NCI-H2227 (cell line): ENCODE results near the gene AATK.
A peak's percentile ranks its signal among the peaks of the same experiment; 100 is the strongest.

Experiments used
- DNase-seq: peaks from one replicate; lab custom pipeline; 2025; ENCODE audit not compliant: unreplicated experiment; lab: John Stamatoyannopoulos, UW

AATK gene

DNA sequence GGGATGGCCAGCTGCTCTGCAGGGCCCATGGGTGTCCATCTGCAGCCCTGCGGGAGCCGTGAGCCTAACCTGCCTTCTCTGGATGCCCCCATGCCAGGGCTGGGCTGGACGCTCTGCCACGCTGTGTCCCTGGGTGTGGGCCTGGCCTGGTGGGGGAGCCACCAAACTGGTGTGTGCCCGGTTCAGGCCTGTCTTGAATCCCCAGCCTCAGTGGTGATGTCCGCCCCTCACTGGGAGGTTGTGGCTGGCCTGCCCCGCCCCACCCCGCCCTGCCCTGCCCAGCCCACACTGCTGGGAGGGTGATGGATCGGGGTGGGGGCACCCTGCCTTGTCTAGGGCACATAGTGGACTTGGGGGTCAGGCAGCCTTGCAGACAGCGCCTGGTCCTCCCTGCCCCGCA is 50.8 kb downstream of the AATK start:
- no peak for DNase-seq

DNA sequence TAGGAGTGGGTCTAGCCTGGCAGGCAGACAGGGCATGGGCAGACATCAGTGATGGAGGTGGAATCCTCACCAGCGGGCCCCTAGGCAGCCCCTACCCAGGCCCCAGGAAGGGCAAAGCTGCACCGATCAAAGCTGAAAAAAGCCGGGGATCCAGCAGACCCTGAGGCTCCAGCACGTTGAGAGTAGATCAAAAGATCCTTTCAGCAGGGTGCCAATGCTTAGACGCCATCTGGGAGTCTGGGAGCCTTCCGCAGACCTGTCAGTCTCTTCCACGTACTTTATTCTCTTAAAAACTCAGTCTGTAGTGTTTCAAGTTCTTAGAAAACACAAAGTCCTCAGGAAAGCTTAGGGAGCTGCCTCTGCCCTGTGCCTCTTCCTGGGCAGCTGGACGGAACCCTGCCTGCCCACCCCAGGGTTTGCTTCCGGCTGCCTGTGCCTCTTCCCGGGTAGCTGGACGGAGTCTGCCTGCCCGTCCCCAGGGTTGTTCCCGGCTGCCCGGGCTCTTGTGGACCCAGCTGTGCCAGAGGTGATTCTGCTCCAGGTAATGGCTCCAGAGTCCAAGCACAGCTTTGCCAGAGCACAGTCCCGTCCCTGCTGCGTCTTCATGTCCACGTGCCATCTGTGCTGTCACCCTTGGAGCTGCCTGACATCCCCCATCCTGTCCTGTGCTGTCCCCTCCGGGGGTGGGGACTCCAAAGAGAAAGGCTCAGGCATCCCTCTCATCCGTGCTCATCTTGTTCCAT is 51.5 kb downstream of the AATK start:
- no peak for DNase-seq

DNA sequence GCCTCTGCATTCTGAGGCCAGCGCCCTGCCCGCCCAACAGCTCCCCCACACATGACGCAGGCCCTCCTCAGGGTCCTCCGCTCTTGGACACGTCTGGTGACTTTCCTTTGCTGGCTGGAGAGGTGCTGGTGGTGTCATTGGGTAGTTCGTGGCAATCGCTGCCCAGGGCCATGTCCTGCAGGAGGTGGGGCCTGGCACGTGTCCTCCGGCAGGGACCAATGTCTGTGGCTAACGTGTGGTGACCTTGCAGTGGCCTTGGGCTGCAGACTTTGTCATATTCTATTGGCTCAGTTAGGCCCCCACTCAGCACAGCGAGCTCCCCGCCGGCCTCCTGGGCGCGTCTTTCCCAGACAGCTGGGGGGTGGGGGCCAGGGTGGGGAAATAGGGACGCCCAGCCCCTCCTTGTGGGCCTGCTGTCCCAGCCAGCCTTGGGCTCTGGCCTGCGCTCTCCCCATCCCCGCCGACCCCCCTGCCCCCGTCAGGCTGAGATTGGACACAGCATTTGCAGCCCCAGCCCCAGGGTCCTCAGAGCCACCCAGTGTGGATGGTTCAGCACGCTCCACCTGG is 52.8 kb downstream of the AATK start:
- DNase-seq: no peak

DNA sequence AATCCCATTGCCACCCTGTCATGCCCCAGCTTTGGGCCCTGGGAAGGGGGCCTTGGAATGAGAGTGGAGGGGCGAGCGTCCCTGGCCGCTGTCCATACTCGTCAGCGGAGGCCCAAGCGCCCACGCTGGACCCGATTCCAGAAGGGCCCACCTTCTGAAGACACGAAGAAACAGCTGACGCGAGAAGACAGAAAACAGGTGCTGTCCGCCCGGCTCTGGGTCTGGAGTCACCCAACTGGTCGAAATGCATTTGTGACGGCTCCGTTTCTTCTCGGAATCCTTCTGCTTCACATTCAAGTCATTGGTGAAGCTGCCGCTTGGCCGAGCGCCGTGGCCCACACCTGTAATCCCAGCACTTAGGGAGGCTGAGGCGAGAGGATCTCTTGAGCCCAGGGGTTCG is 53.6 kb downstream of the AATK start:
- no peak for DNase-seq

DNA sequence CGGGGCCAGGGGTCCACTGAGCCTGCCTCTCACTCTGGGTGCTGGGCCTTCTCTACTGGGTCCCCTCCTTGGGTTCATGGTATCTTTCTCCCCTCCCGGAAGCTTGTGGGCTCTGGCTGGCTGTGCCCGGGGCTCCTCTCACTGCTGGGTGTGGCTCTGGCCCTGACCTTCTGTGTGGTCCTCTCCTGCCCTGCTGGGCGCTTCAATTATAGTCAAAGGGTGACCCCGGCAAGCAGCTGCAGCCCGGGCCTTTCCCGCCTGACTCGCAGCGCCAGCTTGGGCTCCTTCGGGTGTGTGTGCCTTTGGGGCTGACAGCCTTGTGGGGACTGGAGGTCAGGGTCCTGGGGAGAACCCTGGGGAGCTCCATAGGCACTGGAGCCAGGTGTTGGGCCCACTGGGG is 55.0 kb downstream of the AATK start:
- DNase-seq: no peak

DNA sequence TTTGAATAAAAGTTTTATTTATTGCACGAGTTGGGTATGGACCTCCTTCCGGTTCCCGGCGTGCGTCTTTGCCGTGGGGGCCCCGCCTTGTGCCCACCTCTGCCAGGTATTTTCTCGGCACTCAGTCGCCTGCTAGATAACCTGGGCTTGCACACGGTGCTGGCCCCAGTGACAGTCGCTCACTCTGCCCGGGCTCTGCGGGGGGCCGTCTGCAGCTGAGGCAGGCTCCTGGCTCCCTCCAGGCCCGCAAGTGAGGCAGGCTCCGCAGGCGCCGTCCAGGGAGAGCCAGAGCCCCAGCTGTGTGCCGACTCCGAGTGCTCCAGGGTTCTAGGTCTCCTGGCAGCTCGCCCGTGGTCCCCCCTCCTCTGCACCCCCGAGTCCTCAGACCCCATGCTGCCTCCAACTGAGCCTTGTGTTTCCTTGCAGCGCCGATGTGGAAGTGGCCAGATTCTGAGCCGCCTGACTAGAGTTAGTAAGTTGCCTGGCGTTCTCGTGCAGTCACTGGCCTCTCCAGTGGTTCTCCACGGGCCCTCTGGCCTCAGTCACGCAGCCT is 55.5 kb downstream of the AATK start:
- no peak for DNase-seq

DNA sequence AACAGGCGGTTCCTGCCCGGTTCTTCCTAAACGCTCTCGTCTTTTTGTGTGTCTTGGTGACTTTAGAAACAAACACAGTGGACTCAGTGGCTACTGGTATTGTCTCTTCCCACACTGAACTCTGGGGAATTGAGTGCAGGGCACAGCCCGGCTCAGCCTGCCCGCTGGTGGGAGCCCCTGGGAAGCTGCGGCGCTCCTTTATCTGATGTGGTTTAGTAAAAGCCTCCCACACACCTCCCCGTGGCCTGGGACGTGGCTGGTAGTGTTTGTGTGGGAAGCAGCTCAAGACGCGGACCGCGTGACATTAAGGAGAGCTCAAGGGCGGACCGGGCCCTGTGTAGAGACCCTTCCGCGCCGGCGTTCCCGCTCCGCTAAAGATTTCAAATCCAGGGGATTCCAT is 56.1 kb downstream of the AATK start:
- no peak for DNase-seq

DNA sequence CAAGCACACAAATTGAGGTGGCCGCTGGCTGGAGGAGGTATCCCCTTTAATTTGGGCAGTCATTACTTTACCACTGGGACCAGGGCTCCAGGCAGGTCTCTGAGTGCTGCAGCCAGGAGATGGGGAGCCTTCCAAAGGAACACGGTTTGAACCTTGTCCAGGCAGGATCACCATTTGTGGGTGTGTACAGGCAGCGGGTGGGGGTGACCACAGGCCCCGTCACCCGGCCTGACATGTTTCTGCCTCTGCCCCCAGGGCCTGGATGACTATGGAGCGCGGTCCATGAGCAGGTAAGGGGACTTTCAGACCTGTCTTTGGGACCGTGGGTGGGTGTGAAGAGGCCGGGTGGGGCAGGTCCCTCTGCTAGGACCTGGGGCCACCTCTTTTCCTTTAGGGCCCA is 57.8 kb downstream of the AATK start:
- no peak for DNase-seq

DNA sequence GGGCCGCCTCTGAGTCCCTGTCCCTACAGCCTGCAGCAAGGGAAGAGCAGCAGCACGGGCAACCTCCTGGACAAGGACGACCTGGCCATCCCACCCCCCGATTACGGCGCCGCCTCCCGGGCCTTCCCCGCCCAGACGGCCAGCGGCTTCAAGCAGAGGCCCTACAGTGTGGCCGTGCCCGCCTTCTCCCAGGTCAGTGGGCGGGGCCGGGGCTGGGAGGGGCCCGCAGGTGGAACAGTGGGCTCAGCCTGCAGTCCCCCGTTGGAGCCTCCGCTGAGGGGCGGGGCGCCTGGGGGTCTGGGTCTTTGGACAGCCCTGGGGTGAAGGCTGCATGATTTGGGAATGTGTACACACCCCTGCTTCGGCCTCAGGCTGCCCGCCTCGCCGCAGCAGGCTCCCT is 59.3 kb downstream of the AATK start:
- DNase-seq: no peak

DNA sequence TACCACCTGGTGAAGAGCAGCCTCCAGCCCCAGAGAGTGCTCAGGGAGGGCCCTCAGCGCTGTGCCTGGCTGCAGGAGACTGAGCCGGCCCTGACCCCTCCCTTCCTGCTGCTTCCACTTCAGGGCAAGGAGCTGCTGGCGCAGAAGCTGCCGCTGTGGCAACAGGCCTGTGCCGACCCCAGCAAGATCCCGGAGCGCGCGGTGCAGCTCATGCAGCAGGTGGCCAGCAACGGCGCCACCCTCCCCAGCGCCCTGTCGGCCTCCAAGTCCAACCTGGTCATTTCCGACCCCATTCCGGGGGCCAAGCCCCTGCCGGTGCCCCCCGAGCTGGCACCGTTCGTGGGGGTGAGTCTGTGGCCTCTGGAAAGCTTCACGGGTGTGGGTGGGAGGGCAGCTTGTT is 62.6 kb downstream of the AATK start:
- DNase-seq: no peak

DNA sequence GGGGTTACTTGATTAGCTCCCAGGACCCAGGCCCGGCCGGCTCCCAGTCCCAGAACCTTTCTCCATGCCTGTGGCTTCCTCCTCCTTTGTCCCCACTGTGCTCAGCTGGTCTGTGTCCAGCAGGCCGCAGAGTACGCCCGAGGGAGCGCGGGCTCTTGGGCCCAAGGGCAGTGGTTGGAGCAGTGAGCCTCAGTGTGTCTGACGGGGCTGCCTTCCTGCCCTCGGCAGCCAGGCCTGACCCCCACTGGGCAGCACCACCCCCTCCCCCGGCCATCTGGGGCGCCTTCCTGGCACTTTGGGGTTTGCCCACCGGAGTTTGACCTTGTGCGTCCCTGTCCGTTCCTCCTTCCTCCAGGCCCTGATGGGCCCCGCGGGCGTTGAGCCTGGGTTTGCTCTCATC is 63.2 kb downstream of the AATK start:
- DNase-seq: no peak

DNA sequence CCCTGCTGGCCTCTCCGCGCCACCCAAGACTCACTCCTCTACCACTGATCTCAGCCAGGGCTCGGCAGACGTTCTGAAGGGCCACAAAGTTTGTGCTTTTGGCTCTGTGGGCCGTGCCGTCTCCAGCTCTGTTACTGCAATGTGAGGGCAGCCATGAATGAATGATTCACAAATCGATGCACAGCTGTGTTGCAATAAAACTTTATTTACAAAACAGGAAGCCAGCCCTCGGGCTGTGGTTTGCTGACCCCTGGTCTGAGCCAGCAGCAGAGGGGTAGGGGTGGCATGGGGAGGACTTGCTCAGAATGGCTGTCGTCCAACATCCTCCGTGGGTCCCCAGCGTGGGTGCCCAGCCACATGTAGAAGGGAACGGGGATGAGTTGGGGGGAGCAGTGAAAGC is 63.7 kb downstream of the AATK start:
- no peak for DNase-seq

DNA sequence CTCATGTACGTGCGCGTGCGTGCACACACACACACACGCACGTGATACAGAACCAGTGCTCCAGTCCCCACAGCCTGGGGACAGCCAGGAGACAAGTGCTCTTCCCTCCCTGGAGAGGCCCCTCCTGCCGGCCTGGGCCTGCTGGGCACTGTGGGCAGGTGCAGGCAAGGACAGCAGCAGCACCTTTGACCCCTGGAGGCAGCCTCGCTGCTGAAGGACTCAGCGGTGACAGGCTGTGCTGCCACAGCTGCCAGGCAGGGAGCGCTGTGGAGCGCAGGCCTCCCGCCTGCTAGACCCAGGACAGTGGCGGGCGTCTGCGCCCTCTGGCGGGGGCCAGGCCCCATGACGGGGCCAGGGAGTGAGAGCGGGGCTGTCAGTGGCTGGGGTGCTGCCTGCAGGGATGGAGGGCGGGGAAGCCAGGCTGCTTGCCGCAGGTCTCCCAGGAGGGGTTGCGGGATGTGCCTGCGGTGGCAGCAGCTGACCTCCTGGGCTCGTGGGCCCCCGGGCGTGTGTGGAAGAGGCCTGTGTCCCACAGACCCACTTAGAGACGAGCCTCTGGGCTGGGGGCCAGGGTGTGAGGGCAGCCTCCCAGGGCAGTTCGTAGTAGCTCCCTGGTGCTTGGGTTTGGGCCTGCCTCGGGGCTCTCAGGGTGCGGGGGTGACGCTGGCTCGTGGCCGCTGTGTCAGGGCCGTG is 64.3 kb downstream of the AATK start:
- DNase-seq: peak; percentile 61

DNA sequence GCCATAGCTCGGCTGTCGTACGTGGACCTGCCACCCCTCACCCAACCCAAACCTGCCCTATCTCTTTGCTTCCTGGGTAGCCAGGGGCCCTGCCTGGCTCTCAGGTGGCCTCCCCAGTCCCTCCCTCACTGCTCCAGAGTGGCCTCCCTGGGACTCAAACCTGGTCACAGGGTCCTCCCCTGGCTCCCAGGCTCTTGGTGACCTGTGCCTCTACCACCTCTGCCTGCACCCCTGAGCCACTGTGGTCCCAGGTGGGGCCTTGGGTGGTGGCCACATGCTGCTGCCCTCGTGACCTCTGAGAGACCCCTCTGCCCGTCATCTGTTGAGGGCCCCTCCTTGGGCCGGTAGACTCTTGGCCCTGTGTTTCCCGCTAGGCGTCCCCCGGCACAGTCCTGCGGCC is 65.4 kb downstream of the AATK start:
- DNase-seq: no peak

DNA sequence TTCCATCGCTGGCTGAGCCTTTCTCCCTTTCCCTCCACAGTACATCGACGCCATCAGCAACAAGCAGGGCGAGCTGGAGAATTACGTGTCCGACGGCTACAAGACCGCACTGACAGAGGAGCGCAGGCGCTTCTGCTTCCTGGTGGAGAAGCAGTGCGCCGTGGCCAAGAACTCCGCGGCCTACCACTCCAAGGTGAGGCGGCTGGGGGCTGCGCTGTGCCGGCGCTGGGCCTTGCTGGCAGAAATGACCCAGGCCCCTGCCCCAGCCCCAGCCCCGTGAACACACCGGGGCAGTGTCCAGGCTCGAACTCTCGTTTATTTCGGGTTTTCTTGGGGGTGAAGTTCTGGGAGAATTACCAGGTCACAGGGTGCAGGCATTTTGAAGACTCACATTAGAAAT is 66.1 kb downstream of the AATK start:
- no peak for DNase-seq

DNA sequence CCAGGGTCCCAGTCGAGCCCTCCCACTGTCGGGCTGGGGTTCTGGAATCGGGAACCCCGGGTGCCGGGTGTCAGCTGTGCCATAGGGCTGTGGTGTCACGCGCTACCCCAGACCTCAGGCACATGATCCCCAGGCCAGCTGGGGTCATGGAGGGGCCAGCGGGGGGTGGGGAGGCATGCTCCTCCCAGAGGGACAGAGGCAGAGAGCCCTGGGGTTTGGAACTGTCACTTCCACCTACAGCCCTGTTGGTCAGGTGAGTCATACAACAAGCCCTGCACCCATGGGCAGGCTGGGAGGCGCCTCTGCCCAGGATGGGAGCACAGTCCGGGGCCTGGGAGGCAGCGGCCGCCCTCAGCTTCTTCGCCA is 68.1 kb downstream of the AATK start:
- no peak for DNase-seq

DNA sequence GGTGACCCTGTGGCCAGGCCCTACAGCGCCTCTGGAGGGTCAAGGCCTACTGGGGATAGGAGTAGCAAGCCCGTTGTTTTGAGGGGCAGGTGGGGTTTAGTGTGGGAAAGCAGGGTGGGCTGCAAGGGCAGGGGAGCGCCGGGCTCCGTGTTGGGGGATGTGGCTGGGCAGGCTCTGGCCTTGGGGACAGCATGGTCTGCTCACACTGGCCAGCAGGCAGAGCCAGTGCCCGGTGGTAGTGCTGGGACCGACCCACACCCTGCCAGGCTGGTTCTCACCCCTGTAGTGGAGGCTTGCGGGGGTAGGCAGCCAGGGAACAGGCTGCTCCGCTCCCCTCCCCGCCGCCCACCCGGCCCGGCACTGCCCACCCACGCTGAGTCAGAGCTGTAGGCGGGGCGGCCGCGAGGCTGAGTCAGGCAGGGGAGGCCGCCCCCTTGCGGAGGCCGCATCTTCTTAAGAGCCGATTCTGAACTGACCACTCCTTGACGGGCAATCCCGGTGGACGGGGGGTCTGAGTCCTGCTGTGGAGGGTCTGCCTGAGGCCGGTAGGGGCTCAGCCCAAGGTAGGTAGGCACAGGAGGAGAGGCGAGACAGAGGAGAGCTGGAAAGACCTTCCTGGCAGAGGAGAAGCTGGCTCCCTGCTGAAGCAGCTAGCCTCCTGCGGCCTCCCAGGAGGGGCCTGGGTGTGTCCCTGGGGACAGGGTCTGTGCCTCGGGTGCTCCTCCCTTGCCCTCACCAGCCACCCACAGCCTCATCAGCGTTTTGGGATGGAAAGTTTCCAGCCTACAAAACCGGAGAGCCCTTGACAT is 68.7 kb downstream of the AATK start:
- DNase-seq: peak; percentile 88

DNA sequence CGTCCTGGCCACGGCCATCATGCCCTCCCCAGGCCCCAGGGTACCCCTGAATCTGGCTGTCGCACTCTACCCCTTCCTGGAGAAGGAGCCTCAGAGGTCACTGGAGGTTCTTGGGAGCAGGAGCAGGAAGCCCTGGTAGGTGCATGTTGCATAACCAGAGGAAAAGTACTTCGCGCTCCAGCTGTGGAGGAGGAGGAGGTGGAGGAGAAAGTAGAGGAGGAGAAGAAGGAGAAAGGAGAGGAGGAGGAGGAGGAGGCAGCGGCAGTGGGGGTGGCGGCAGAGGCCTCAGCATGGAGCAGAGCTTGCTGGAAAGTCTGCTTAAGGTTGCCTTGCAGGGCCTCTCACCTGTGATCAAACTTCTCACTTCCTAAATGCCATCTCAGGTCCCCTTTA is 69.3 kb downstream of the AATK start:
- no peak for DNase-seq

DNA sequence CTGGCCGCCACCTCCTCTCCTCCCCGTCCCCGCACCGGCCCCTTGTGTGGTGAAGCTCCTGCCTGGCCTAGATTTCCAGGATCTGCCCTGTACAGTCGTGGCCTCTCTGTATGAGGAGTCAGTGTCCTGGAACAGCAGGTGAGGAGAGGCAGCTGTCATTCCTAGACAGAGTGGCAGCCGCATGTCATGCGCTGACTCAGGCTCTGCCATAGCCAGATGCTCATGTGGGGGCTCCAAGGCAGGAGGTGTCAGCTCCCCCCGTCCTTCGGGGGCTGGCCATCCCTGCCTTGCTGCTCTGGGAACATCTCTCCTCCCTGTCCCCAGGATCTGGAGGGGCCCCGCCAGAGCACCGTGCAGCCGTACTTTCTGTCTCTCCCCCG is 70.6 kb downstream of the AATK start:
- peak; percentile 59 for DNase-seq

DNA sequence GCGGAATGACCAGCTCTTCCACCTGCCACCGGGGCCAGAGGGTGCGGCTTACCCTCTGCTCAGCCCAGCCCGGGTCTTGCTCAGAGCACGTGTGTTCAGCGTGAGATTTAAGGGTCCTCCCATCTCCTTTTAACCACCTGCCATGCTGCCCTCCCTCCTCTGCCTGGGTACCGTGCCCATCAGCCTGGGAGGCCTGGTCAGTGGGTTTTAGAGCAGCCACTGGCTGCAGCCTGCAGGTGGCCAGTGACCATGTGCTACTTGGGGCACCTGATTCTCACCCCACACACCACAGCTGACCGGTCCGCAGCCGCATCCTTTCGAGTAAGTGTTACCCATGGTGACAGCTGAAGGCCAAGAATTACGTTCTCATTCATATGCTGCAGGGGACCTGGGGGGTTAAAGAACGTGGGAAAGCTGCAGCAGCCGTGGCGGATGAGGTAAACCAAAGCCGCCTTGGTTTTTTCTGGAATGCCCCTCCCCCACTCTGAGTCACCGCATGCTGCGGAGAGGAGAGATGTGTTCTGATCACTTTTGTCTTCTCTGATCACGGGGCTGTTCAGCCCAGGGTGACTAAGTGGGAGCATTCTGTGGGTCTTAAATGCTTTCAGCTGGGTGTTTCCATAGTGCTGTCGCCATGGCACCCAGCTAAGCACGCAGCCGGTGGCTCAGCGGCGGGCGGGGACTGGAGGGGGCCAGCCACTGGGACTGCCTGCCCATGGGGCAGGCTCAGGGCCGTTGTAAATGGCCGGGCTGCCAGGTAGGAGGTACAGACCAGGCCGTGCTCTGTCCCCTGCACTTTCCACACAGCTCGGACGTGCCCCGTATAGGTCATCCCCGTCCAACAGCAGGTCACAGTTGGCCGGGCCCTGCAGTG is 71.3 kb downstream of the AATK start:
- peak; percentile 91 for DNase-seq
